ENCODE results near the gene CDK19. TPM values are rescaled to one million over a fixed set of nuclear protein-coding genes. Genes with fewer than 3 reads are reported as not detected.
A peak's percentile ranks its signal among the peaks of the same experiment; 100 is the strongest.

The CDK19 gene
- total and polyA plus RNA-seq, 2 of the 4 experiments (the other 2 are of a cell fraction): 6.0 to 6.8 TPM

GRCh38 chr6:110646951-110647910, 168.0 kb downstream of the CDK19 start:
- 85% methylated on average over 6 of the region's 19 CpGs; no CpG with 5 or more reads in 1 of the 2 experiments for WGBS, 2 experiments (ENCODE audit: extremely low coverage in 2 of 2, insufficient read length in 1 of 2)
- no peak overlapping the region for H4K91ac ChIP-seq (ENCODE audit: insufficient read depth, low read depth, low read length)
- no peak overlapping the region for H3K14ac ChIP-seq (replicated peaks; ENCODE audit: low read depth, low read length)
- no peak overlapping the region for H2BK15ac ChIP-seq (ENCODE audit: low read depth, low read length)
- no peak for ATAC-seq (ENCODE audit: low read depth)
- dilution Hi-C loops (cut with HindIII; ENCODE audit: low sequenced_read_pairs, unreplicated experiment) (no loop called here), in situ Hi-C loops (cut with MboI; ENCODE audit: low sequenced_read_pairs) (no loop called here), intact Hi-C loops (cut with micrococcal nuclease) (no loop called here)
- H4K20me1 ChIP-seq (ENCODE audit: insufficient read depth, low read length): no peaks in the 10 kb centered on the region
- peak overlapping the region; percentile 50 for H2AK9ac ChIP-seq (replicated peaks; ENCODE audit: low read depth, low read length, poor library complexity)
- H2BK20ac ChIP-seq (ENCODE audit: low read depth, low read length): no peak overlapping the region
- no peak overlapping the region for H2BK5ac ChIP-seq (ENCODE audit: low read depth, low read length, poor library complexity, severe bottlenecking)
- H3K4me1 ChIP-seq (ENCODE audit: control insufficient read depth, insufficient read depth, low read length): peaks cover 2% of the 10 kb centered on the region; the same call in 1 of the 2 replicates
- H3K23ac ChIP-seq (ENCODE audit: low read depth, low read length): no peak overlapping the region
- no peak for DNase-seq
- no peak overlapping the region for H3K4me2 ChIP-seq (ENCODE audit: low read depth, low read length)
- H3K9me1 ChIP-seq (ENCODE audit: insufficient read depth, low read length): no peaks in the 10 kb centered on the region
- TF ChIP-seq CTCF (conservative IDR thresholded peaks at IDR 0.05; ENCODE audit: low read depth, low read length): 0 out of 2 replicates have a peak, but pooled peaks have one; percentile 6
- no peak for TF ChIP-seq MXI1 (IDR thresholded peaks at IDR 0.05; ENCODE audit: borderline replicate concordance, low read depth, low read length)
- peaks cover 2% of the 10 kb centered on the region; the same call in 1 of the 2 replicates for H3K9me3 ChIP-seq (ENCODE audit: control insufficient read depth, insufficient read depth, low read length)
- H3K27me3 ChIP-seq (ENCODE audit: control insufficient read depth, insufficient read depth, low read length): no peaks in the 10 kb centered on the region
- no peak overlapping the region for H4K5ac ChIP-seq (ENCODE audit: low read depth, low read length)
- no TSS peak for BruUV-seq (replicated peaks)
- H2AK5ac ChIP-seq (ENCODE audit: low read depth, low read length): no peak overlapping the region
- H2BK120ac ChIP-seq (ENCODE audit: low read depth, low read length): no peak overlapping the region
- no peak overlapping the region for H3K4ac ChIP-seq (ENCODE audit: low read depth, low read length)
- CTCF ChIA-PET: no interaction called here
- H3K4me3 ChIP-seq (ENCODE audit: insufficient read depth, low read depth, low read length): no peak overlapping the region
- POLR2A ChIA-PET (ENCODE audit: unreplicated experiment): no interaction called here
- H3K9ac ChIP-seq (ENCODE audit: low read depth, low read length): no peak overlapping the region
- H3K56ac ChIP-seq (ENCODE audit: extremely low read depth, insufficient read depth, low read length): no peak overlapping the region
- no peaks in the 10 kb centered on the region for H3K79me1 ChIP-seq (ENCODE audit: low read depth in 1 of 2, low read length in 2 of 2)
- H3K36me3 ChIP-seq (ENCODE audit: control insufficient read depth, insufficient read depth, low read length): peaks cover 9% of the 10 kb centered on the region; the same call in 1 of the 2 replicates
- H2AFZ ChIP-seq (replicated peaks; ENCODE audit: low read length, poor library complexity): no peak overlapping the region
- no peak overlapping the region for H4K8ac ChIP-seq (ENCODE audit: low read depth in 2 of 2, low read length in 2 of 2)
- H3K18ac ChIP-seq (ENCODE audit: low read depth, low read length): no peak overlapping the region
- H3K27ac ChIP-seq (ENCODE audit: insufficient read depth, low read length): no peak overlapping the region

Data from IMR-90 (cell line).